GM18867 (cell line): Measurements from ENCODE around the gene GNL2.

Experiments
- ATAC-seq: cut with Tn5 transposase; IDR thresholded peaks from one replicate; pipeline ENCODE4 v1.9.1; 2021; ENCODE audit warnings: mild to moderate bottlenecking, moderate library complexity; ENCODE audit not compliant: unreplicated experiment

GNL2 gene

GRCh38 chr1:37595440-37596181 is at the start of gene GNL2:
Gene GNL2 (minus strand): TSS chr1:37595937. CDS start chr1:37595822, 115 bp downstream.
- ATAC-seq = peak; percentile 94

- no peak for ATAC-seq
Measured at GRCh38 chr1:37641059-37641458, 45.3 kb upstream of the GNL2 start.

GRCh38 chr1:37636435-37636834 is 40.7 kb upstream of the GNL2 start:
- ATAC-seq = no peak

- ATAC-seq = no peak
Measured at GRCh38 chr1:37634992-37635902, 39.5 kb upstream of the GNL2 start.

GRCh38 chr1:37634244-37634991 is 38.7 kb upstream of the GNL2 start, which contains the start of gene RSPO1:
Gene RSPO1 (minus strand): TSS chr1:37634892. CDS start chr1:37629661, 5,231 bp downstream.
- ATAC-seq = no peak

GRCh38 chr1:37633938-37634243 is 38.2 kb upstream of the GNL2 start:
- ATAC-seq = no peak

GRCh38 chr1:37633040-37633937 is 37.6 kb upstream of the GNL2 start:
- no peak for ATAC-seq

- ATAC-seq = no peak
Measured at GRCh38 chr1:37631036-37631435, 35.3 kb upstream of the GNL2 start.

- no peak for ATAC-seq
Measured at GRCh38 chr1:37630426-37631028, 34.8 kb upstream of the GNL2 start.

- no peak for ATAC-seq
Measured at GRCh38 chr1:37629726-37630425, 34.1 kb upstream of the GNL2 start.

GRCh38 chr1:37629008-37629407 is 33.3 kb upstream of the GNL2 start:
- no peak for ATAC-seq

GRCh38 chr1:37628026-37628556 is 32.4 kb upstream of the GNL2 start:
- no peak for ATAC-seq

GRCh38 chr1:37622131-37622530 is 26.4 kb upstream of the GNL2 start:
- ATAC-seq = no peak

- no peak for ATAC-seq
Measured at GRCh38 chr1:37621326-37621870, 25.7 kb upstream of the GNL2 start.

GRCh38 chr1:37620707-37621106 is 25.0 kb upstream of the GNL2 start:
- no peak for ATAC-seq

GRCh38 chr1:37616330-37616729 is 20.6 kb upstream of the GNL2 start:
- no peak for ATAC-seq

- no peak for ATAC-seq
Measured at GRCh38 chr1:37614105-37614504, 18.4 kb upstream of the GNL2 start.

- ATAC-seq = no peak
Measured at GRCh38 chr1:37612186-37612585, 16.4 kb upstream of the GNL2 start.

GRCh38 chr1:37609994-37610393 is 14.3 kb upstream of the GNL2 start:
- ATAC-seq = no peak
